GM18909 (cell line): ENCODE results near the gene CD28.
"Not testable (repeated sequence)": the region's sequence is repeated elsewhere in the genome, so short reads cannot be mapped to it uniquely, and the experiment has no call there.

Source experiments
- ATAC-seq: cut with Tn5 transposase; IDR thresholded peaks from one replicate; pipeline ENCODE4 v1.9.1; 2021; ENCODE audit warnings: mild to moderate bottlenecking; ENCODE audit not compliant: unreplicated experiment, poor library complexity

CD28 gene

DNA sequence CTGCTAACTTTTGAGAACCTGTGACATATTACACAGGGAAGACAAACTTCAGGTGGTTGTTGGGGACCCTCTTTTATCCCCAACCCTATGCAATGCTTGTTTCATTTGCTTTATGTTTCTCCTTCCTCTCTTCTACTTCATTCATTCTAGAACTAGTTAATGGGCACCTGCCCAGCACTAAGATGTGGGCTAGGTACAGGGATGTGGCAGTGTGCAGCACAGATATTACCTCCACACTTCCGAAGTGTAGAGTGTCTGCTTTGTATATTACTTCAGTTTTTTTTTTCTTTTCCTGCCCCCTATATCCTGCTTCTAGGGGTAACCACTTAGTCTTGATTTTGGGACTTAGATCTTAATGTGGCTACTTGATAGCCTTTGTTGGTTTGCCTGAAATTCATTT, 35.1 kb downstream of the CD28 start:
- ATAC-seq: no peak

DNA sequence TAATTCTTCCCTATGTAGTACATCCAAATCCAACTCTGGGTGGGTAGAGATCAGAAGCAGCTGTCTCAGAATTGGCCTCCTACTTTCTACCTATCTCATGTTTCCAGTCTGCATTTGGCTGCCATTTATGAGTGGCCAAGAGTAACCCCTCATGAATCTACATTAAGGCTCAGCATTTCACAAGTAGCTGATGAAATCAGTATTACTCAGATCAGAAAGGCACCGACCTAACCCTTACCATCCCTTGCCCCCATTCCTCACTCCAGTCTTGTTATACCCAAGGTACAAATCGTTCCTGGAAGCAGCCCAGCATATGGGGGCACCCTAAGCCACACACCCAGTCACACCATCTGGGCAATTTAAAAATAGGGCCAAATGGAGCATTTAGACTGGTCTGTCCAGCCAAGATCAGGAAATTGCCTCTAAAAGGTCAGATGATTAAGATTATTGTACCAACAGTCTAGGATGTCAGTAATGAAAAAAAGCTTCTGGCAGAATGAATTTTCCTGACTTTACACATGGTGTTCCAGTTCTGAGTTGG, 37.1 kb downstream of the CD28 start:
- no peak for ATAC-seq

DNA sequence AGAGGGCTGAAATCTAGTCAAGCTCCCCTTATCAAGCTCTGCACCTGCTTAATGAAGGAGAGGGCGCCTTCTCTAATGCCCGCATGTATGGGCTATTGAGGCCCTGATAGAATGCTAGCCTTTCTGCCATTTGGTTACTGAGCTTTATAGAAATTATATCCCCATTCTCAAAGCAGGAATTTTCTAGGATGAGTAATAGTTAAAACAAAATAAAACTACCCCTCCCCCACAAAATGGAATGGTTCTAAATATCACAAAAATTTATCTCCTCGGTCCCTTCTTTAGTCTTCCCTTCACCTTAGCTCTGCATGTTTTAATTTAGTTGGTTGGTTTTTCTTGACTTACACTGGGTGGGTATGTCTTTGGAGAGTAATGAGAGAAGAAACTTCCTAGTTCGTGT, 37.7 kb downstream of the CD28 start:
- ATAC-seq: no peak

DNA sequence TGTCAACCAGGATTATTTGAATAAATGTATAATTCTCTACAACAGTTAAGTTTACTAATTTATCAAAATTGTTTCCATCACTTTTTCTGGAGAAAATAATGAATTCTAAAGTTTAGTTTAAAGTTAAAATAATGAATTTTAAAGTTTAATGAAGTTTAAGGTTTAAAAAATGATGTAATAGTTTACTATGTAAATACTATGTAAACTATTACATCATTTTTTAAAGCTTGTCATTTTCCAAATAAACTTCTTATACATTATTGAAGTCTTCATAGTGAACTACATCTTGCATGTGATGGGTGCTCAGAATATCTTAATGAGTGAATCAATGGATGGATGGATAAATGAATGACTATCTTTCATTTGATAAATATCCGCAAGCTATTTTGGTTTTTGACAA, 38.8 kb downstream of the CD28 start:
- ATAC-seq: no peak

DNA sequence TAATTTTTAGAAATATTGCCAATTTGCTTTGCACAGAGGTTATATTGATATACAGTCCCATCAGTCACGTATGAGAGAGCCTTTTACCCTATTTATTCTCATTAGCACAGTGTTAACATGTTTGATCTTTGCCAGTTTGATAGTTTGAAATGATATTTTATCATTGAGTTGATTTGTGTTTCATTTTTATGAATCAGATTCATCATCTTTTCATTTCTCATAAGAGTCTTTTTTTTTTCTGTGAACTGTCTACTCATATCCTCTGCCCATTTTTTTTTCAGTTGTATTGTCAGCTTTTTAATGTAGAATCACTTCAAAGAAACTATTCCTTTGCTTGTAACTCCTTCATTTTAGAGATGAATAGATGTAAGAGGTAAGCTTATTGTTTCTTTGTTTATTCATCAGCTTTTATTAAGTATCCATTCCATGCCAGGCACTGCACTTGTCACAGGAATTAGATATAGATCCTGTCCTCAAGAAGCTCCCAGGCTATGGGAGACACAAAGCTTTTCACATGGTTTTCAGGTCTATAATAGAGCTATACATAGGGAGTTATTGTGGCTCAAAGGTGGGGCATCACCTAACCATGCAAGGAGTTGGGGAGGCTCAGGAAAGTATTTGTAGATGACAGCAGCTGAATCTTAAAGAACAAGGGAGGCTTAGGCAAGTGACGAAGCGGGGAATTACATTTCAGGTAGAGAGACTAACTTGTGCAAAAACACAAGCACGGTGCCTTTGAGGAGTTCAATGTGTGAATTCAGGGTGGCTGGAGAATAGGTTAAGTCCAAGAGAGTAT, 42.1 kb downstream of the CD28 start:
- no peak for ATAC-seq

DNA sequence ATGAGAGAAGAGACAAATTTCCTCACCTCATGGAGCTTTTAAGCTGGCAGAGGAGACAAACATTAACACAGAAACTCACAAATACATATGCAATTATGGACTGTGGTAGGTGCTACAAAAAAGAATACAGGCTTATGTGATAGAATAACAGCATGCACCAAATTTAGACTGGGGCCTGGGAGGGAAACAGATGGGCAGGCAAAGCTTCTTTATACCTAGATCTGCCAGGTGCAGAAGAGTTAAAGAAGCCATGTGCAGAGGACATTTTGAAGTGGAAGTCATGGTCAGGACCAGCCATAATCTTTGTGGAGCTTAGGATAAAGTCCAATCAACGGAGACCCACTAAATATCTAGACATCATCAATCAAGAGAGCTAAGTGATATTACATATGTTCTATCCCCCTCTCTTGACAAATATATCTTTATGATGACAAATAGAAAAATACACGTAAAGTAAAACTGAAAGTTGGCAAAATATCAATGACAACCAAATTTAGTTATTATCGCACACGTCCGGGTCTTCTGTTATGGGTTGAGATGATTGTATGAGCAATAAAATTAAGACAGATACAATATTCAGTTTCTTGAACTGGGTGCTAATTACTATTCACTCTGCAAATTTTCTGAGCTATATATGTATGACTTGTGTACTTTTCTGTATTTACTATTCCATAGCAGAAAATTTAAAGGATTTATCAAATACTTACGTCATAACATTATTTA, 44.1 kb downstream of the CD28 start:
- no peak for ATAC-seq

DNA sequence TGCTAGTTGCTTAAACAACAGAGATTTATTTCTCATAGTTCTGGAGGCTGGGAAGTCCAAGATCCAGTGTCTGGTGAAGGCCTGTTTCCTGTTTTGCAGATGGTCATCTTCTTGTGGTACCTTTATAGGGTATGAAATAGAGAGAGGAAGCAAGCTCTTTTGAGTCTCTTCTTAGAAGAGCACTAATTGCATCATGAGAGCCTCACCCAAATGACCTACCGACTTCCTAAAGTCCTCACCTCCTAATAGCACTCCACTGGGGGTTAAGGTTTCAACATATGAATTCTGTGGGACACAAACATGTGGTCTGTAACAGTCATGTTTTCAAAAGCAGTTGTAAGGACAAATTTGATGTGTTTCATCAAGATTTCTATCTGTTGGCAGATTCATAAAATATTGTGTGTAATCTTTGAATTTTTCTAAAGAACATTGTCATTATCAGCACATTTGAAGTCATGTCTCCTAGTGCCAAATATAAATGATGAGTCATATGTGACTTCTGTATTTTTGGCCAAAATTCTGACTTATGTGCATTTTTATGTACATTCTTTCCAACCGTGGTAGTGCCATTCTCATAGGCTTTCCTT, 45.3 kb downstream of the CD28 start:
- no peak for ATAC-seq

DNA sequence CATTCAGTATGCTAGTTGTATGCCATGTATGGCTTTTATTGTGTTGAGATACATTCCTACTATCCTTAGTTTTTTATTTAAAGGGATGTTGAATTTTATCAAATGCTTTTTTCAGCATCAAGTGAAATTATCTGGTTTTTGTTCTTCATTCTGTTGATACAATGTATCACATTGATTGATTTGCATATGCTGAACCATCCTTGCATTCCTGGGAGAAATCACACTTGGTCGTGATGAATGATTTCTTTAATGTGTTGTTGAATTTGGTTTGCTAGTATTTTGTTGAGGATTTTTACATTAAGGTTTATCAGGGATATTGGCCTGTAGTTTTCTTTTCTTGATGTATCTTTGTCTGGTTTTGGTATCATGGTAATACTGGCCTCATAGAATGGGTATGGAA, 49.7 kb downstream of the CD28 start:
- no peak for ATAC-seq

DNA sequence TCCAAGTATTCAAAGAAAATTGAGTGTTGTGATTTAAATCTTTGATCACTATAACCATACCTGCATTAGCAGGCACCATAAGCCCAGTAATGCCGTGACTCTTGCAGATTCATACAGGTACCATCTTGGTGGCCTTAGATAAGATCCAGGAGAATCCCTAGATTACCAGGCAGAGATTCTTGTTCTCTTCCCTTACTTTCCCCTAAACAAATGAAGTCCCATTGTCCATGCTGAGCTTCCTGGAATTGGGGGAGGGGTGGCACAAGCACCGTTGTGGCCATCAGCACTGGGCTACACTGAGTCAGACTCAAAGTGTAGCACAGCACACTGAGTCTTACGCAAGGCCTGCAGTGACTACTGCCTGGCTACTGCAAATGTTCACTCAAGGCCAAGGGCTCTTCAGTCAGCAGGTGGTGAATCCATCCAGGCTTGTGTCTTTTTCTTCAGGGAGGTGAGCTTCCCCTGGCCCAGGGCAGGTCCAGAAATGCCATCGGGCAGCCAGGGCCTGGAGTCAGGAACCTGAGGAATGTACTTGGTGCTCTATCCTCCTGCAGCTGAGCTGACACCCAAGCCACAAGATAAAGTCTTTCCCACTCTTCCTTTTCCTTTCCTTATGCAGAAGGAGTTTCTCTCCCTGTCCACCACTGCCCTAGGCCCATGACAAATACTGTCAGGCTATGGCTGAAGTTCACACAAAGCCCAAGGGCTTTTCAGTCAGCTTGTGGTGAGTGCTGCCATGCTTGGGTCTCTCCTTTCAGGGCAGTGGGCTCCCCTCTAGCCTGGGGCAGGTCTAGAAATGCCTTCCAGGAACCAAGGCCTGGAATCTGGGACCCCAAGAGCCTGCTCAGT, 52.6 kb downstream of the CD28 start:
- no peak for ATAC-seq

DNA sequence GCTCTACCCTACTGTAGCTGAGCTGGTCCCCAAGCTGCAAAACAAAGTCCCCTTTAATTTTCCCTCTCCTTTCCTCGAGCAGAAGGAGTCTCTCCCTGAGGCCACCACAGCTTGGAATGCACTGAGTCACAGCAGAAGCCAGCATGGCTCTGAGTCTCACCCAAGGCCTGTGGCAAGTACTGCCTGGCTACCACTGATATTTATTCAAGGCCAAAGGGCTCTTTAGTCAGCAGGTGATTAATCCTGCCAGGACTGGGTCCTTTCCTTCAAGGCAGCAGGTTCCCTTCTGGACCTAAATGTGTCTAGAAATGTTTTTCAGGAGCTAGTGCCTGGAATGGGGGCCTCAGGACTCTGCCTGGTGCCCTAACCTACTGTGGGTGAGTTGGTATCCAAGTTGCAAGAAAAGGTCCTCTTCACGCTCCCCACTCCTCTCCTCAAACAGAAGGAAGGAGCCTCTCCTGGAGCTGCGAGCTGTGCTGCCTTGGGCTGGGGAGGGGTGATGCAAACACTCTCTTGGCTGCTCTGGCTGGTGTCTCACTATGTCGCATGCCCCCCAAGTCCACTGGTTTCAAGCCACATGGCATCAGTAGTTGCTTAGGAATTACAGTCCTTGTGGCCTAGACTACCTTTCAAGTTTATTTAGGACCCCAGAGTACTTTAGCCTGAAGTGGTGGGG, 53.4 kb downstream of the CD28 start:
- no peak for ATAC-seq

DNA sequence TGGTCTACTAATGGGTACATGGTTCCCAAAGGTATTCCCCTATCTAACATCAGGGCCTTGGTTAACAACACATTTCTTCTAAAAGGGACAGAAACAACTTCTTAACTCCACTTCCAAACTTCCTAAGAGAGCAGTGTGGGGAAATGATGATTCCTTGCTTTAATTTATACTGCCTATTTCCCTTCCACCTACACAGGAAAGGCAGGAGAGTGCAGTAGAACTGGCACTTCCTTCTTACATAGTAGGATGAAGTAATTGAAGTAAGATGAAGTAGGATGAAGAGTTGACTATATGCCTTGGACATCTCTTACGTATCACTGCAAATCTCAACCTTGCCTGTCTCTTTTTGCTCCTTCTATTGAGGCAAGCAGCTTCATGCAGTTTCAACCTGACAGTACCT, 54.7 kb downstream of the CD28 start:
- no peak for ATAC-seq

DNA sequence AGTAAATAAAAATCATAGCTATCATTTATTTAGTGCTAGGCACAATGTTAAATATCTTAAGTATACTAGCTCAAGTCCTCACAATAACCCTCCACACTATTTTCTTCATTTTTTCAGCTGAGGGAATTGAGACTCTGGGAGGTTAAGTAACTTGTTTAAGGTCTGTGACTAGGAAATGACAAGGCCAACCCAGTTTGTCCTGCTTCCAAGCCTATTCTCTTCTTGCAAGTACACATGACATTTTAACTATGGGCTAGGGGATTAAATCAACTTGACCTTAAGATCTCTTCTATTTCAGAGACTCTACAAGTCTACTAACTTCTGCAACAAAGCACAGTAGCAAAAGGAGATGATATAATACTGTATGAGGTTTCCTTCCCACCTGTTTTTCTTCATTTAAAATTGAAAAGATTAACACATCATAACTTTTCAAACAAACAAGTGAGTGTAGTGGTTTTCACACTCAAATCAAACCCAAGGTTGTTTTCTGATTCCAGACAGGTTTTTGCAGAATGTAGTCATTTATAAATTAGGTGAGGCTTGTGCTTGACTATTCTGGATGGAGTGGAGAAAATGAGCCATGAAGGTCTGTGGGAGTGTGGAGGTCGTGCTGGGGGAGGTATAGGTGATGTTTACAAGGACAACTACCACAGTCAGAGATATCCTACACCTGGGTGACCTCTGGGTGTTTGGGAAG, 57.0 kb downstream of the CD28 start:
- ATAC-seq: no peak

DNA sequence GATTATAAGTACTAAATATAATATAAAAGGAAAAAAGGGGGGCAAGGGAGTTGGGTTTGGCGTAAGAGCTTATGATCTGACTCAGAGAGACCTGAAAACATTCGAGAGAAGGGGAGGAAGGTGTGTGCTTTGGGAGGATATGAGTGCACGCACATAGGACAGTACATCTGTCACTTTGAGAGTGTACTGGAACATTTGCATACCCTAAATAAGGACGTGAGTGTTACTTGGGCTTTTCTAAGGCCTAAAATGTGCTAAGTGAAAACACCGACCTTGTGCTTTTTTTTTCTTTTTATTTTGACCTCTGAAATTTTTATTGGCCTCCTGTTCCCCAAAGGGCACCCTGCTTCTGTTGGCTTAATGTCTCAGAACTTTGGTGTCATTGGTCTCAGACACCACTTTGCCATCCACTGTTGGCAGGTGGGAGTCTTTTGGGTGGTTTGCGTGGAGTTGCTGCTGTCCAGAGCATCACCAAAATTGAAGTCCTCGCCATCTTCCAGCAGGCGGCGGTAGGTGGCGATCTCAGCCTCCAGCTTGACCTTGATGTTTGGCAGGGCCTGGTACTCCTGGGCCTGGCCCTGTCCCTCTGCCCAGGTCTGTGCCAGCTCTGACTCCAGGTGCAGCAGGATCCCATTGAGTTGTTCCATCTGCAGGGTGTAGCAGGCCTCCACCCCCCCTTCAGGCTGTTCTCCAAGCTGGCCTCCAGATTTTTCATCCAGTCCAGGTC, 57.7 kb downstream of the CD28 start:
- ATAC-seq: no peak

DNA sequence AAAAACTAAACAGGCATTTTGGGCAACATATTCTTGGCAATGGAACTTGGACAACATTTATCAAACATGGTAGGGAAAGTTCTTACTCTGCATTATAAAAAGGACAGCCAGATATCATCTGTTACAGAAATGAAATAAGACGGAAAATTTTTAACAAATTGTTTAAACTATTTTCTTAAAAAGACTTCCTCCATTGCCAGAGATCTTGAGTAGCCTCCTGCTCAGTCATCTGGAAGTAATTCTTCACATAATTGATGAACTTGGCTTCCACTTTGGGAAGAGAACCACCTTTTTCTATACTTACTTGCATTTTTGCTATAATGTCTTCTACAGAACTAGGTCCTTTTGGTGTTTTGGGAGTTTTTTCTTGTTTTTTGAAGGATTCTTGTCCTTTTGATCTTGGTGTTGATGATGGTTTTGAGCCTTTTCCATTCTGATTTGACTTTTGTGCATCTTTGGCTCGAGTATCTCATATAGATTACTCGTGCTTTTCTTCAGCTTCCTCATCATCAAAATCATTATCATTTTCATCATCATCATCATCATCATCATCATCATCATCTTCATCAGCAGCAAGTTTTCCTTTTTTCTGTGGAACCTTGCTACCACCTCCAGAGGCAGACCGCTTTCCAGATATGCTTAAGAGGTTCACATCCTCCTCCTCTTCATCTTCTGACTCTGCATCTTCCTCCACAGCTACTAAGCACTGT, 66.2 kb downstream of the CD28 start:
- ATAC-seq: no peak

DNA sequence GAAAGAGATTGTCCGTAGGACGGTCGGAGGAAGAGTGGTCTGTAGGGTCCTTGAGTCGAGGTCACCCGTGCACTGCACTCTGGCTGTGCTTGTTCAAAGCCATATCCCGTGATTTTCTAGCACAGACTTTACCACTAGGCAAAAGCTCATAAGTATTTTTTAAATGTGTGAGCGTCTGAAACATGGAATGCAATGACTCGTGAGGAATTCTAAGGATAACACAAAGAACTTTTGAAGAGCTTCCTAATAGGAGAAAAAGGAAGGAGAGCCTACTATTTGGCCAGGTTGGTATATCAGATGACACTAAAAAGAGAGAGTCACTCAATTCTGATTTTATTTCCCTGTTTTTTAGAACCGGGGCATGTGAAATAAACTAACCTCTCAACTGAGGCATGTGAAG, 68.3 kb downstream of the CD28 start:
- ATAC-seq: no peak

DNA sequence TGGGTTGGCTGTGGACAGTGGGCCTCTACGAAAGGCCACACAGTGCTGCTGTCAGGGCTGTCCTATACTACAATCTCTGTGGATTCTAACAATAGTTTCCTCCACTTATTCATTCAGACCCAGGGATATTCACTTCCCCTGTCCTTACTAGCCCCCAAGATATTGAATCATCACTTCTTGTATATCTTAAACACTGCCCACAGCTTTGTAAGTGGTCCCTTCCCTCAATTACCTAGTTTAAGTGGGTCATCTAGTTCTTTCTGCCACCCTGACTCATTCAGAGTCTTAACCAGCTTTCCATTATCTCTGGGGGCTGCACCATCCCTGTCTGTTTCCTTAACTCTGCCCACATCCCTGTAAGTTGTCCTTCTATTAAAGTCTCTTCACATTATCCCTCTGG, 69.2 kb downstream of the CD28 start:
- ATAC-seq: no peak

DNA sequence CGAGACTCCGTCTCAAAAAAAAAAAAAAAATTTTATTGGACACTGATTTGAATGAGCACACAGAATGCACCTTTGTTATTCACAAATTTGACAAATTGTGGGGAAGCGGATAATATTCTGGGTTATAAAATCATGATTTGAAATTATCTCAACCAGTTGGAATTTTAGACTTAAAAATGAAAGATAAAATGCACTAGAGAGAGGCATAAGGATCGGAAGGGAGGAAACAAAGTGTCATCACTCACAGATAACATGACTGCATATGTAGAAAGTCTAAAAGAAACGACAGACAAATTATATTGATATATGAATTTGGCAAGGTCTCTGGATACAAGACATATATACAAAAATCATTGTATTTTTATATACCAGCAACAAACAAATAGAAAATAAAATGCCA, 70.6 kb downstream of the CD28 start:
- ATAC-seq: no peak

DNA sequence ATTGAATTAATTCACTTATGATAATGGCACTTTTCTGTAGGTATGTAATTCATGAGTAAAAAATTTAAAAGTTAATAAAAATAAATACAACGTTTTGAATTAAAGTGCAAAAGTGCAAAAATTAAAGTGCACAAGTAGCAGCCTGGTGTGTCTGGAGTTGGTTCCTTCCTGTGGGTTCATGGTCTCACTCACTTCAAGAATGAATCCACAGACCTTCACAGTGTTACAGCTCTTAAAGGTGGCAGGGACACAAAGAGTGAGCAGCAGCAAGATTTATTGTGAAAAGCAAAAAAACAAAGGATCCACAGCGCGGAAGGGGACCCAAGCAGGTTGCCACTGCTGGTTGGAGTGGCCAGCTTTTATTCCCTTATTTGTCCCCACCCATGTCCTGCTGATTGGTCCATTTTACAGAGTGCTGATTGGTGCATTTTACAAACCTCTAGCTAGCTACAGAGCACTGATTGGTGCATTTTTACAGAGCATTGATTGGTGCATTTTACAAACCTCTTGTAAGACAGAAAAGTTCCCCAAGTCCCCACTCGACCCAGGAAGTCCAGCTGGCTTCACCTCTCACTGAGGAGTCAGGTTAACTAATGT, 73.1 kb downstream of the CD28 start:
- not testable (repeated sequence) for ATAC-seq
